Endothelial cell (in vitro differentiated cells): ENCODE data around the gene ALG2. TPM values are rescaled to one million over a fixed set of nuclear protein-coding genes. Genes with fewer than 3 reads are reported as not detected.

Experiments used
- DNase-seq: peaks from one replicate; pipeline ENCODE4 v3.0.0; 2021; ENCODE audit warnings: low spot score
- H3K27ac Mint-ChIP-seq: one replicate; pipeline ENCODE4 v1.8.0; 2021; ENCODE audit warnings: mixed read lengths, inconsistent platforms; ENCODE audit not compliant: unreplicated experiment
- H3K27me3 Mint-ChIP-seq: one replicate; pipeline ENCODE4 v1.8.0; 2021; ENCODE audit warnings: mild to moderate bottlenecking, moderate library complexity, mixed read lengths, inconsistent platforms; ENCODE audit not compliant: unreplicated experiment
- H3K36me3 Mint-ChIP-seq: one replicate; pipeline ENCODE4 v1.8.0; 2021; ENCODE audit warnings: mild to moderate bottlenecking, low read depth, mixed read lengths, inconsistent platforms; ENCODE audit not compliant: unreplicated experiment
- H3K4me1 Mint-ChIP-seq: one replicate; pipeline ENCODE4 v1.8.0; 2021; ENCODE audit warnings: mild to moderate bottlenecking, mixed read lengths, inconsistent platforms; ENCODE audit not compliant: unreplicated experiment
- H3K4me3 Mint-ChIP-seq: one replicate; pipeline ENCODE4 v1.8.0; 2021; ENCODE audit warnings: mild to moderate bottlenecking, mixed read lengths, inconsistent platforms; ENCODE audit not compliant: unreplicated experiment
- H3K9me3 Mint-ChIP-seq: one replicate; pipeline ENCODE4 v1.8.0; 2021; ENCODE audit warnings: mixed read lengths, inconsistent platforms; ENCODE audit not compliant: unreplicated experiment
- CTCF ChIP-seq: fragments of 200-600 bp; sonication (generic); IDR thresholded peaks from one replicate; pipeline ENCODE4 v1.5.0; 2021; ENCODE audit warnings: antibody characterized with exemption; ENCODE audit not compliant: unreplicated experiment
- total RNA-seq: library from RNA; stranded (reverse); fragmentation: NEBNext Ultra II Directional; extraction: Animal tissue kit (Norgen Biotek cat#: 25700); gene quantifications from one replicate; pipeline ENCODE4 v1.2.1, GENCODE V29; 2021; ENCODE audit not compliant: unreplicated experiment

ALG2 gene
- total RNA-seq, 1 donor from 2014 or later: 28.9 TPM

DNA sequence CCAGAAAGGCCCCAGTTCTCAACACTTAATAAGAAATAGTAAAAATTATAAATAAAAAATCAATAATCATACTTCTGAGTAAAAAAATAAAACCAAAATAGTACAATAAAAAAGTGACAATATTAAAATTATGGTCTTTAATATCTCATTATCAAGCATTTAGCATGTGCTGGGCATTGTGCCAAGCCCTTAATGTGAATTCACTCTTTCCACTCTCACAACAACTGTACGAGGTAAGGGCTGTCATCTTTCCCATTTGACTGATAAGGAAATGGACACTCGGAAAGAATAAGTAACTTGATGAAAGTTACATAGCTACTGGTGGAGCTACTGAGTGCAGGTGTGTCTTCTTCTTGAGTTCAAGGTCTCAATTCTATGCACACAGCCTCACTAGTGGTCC, 43.9 kb upstream of the ALG2 start:
- Mint-ChIP-seq H3K27ac (no peak overlapping the region), H3K27me3 (peaks cover 4% of the 10 kb centered on the region), H3K4me3 (no peak overlapping the region), H3K36me3 (no peaks in the 10 kb centered on the region), H3K9me3 (no peaks in the 10 kb centered on the region), H3K4me1 (no peaks in the 10 kb centered on the region)
- no peak for DNase-seq
- TF ChIP-seq CTCF: no peak

DNA sequence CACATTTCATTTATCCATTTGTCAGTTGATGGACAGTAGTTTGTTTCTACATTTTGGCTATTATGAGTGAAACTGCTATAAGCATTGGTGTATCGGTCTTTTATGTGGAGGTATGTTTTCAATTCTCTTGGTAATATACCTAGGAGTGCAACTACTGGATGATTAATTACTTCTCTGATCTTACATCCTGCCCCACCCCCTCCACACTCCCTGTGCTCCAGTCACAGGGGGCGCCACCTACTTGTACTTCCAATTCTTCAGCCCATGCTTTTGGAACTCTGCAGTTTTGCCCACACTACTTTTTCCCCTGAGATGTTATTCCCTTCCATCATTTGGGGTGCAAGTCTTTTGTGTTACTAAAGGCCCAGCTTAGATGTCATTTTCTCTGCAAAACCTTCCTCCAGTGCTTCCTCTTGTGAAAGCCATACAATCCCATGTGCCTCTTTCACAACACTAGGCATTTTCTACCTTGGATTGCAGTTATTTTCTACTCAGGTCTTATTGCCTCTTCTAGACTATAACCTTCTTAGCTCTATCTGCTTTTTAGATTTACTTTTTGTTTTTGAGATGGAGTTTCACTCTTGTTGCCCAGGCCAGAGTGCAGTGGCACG, 42.4 kb upstream of the ALG2 start:
- DNase-seq: peak; percentile 18
- Mint-ChIP-seq H3K36me3 (no peaks in the 10 kb centered on the region), H3K9me3 (no peaks in the 10 kb centered on the region), H3K27me3 (peaks cover 4% of the 10 kb centered on the region), H3K4me1 (no peaks in the 10 kb centered on the region), H3K27ac (no peak overlapping the region), H3K4me3 (no peak overlapping the region)
- TF ChIP-seq CTCF: peak; percentile 41

DNA sequence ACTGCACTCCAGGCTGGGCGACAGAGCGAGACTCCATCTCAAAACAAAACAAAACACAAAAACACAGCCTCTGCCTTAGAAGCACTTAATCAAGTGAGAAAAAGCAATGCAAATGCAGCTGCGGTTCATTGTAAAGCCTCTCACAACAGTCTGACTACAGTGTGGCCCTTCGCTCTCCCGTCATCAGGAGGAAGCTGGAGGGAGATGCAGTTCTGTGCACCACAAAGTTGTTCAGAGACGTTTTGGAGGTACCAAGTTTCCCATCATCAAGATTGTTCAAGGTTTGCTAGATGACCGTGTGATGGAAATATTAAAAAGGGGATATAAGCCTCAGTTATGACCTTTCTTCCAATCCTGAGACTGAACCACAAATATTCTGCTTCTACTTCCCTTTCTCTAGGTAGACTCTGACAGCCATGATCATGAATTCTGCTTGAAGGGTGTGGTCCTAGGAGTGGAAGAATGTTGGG, 41.2 kb upstream of the ALG2 start:
- TF ChIP-seq CTCF: no peak

DNA sequence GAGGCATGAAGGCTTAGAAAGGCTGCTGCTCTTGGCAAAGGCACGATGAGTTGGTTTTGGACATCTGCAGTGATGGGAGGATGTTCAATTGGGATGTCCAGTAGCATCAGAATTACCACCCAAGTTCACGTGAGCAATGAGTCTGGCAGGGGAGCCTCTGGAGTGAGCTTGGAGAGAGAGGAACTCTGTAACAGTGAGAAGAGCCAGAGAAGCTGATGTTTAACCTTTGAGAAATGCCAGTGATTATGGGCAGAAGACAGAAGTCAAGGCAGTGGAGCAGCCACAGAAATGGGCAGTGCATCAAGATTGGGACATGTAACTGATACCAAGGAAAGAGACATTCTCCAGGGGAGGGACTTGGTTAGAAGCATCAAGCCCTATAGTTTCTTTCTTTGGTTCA, 40.2 kb upstream of the ALG2 start:
- Mint-ChIP-seq H3K4me1 (no peaks in the 10 kb centered on the region), H3K36me3 (no peaks in the 10 kb centered on the region), H3K27ac (no peak overlapping the region), H3K9me3 (no peaks in the 10 kb centered on the region), H3K27me3 (peaks cover 4% of the 10 kb centered on the region), H3K4me3 (no peak overlapping the region)
- no peak for DNase-seq
- no peak for TF ChIP-seq CTCF

More for the DNA sequence above, 41.2 kb upstream of the ALG2 start:
- no peak overlapping the region for H3K4me3 Mint-ChIP-seq
- H3K9me3 Mint-ChIP-seq: no peaks in the 10 kb centered on the region
- H3K27me3 Mint-ChIP-seq: peaks cover 4% of the 10 kb centered on the region
- DNase-seq: no peak
- H3K36me3 Mint-ChIP-seq: no peaks in the 10 kb centered on the region
- H3K27ac Mint-ChIP-seq: no peak overlapping the region
- no peaks in the 10 kb centered on the region for H3K4me1 Mint-ChIP-seq

DNA sequence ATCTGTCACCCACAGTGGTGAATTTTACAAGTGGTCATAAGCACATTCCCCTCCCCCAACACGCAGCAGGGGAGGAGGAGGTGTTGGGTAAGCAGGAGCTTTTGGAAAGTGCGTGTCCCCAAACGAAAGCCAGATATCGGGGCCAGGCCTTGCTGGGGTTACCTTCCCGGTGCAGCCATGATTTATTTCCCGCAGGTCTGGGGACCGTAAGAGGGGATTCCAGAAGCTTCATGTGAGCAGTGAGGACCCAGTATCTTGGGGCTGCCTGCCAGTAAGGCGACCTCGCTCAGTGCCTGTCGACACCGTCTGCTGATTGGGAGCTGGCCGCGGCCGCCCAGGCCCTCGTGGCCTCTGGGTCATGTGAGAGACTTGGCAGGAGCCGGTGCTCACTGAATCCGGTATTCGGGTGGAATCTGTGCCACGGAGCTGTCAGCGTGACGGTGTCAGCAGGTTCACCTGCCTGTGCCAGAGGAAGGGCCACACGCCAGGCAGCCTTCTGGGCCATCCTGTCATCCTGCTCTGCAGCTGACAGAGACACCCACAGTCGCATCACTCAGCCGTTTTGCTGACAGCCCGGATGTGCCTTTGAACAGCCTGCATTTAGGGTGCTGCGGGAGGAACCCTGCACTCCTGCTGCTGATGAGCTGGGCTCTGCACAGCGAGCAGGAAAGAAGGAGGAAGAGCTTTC, 37.6 kb upstream of the ALG2 start:
- Mint-ChIP-seq H3K9me3 (no peaks in the 10 kb centered on the region), H3K27ac (no peak overlapping the region), H3K4me3 (no peak overlapping the region), H3K36me3 (no peaks in the 10 kb centered on the region), H3K4me1 (no peaks in the 10 kb centered on the region), H3K27me3 (peaks cover 4% of the 10 kb centered on the region)
- DNase-seq: no peak
- TF ChIP-seq CTCF: no peak
